H1 (cell line): Measurements from ENCODE around the gene EPB41L5. TPM values are rescaled to one million over a fixed set of nuclear protein-coding genes. Genes with fewer than 3 reads are reported as not detected.
A peak's percentile ranks its signal among the peaks of the same experiment; 100 is the strongest.

Experiments
- CTCF ChIA-PET: fragments of 300-600 bp; sonication (Branson Sonifier 250); formaldehyde crosslinking; loops from one replicate; lab custom pipeline; 2021; ENCODE audit not compliant: partially characterized antibody; lab: Charles Lee
- POLR2A ChIA-PET: fragments of 300-600 bp; sonication (Branson Sonifier 250); formaldehyde crosslinking; loops from one replicate; lab custom pipeline; 2021; ENCODE audit warnings: inconsistent platforms; ENCODE audit not compliant: partially characterized antibody; lab: Charles Lee
- DNase-seq, 2 experiments: peaks; one replicate each; pipeline versions ENCODE4 v3.0.0 to v3.0.0-alpha.2; 2010 to 2022; ENCODE audit warnings: low spot score in 2 of 2, low read depth in 1 of 2, mixed read lengths in 1 of 2
- FAIRE-seq: peaks from 2 replicates; lab custom pipeline; 2011; peaks lifted over from hg19 to GRCh38; lab: Jason Lieb, UNC
- H2AFZ ChIP-seq: 2 replicates; pipeline ENCODE4 v1.8.1; 2012; ENCODE audit warnings: low read length, inconsistent platforms
- H2AK5ac ChIP-seq: 2 replicates; pipeline ENCODE4 v1.6.1; 2013; ENCODE audit warnings: low read depth, low read length
- H2BK120ac ChIP-seq: replicated peaks from 2 replicates; pipeline ENCODE3; 2013; ENCODE audit warnings: low read depth, low read length, inconsistent platforms
- H2BK12ac ChIP-seq: 2 replicates; pipeline ENCODE4 v1.6.1; 2013; ENCODE audit warnings: low read depth, low read length
- H2BK15ac ChIP-seq: 2 replicates; pipeline ENCODE4 v1.6.1; 2013; ENCODE audit warnings: low read length
- H2BK20ac ChIP-seq: 2 replicates; pipeline ENCODE4 v1.6.1; 2013; ENCODE audit warnings: low read length
- H2BK5ac ChIP-seq: 2 replicates; pipeline ENCODE4 v1.6.1; 2013; ENCODE audit warnings: low read depth, low read length
- H3K14ac ChIP-seq: 2 replicates; pipeline ENCODE4 v1.6.1; 2013; ENCODE audit warnings: inconsistent platforms; ENCODE audit not compliant: insufficient read length
- H3K18ac ChIP-seq: 2 replicates; pipeline ENCODE4 v1.6.1; 2013; ENCODE audit warnings: low read length; ENCODE audit errors: extremely low read depth
- H3K23ac ChIP-seq: 2 replicates; pipeline ENCODE4 v1.6.1; 2013; ENCODE audit warnings: inconsistent platforms; ENCODE audit not compliant: insufficient read length
- H3K23me2 ChIP-seq: 2 replicates; pipeline ENCODE4 v1.6.1; 2013; ENCODE audit warnings: low read depth, low read length
- H3K27ac ChIP-seq: 2 replicates; pipeline ENCODE4 v1.6.1; 2011; ENCODE audit warnings: low read depth, low read length, inconsistent platforms
- H3K27me3 ChIP-seq, 4 experiments: replicated peaks in 1 of 4; 1 replicate in 1 of 4; 2 replicates in 3 of 4; pipeline versions ENCODE4 v1.6.1 to v1.8.1; 2011 to 2013; ENCODE audit warnings: low read length in 3 of 4, mild to moderate bottlenecking in 3 of 4, inconsistent platforms in 2 of 4, mixed read lengths in 2 of 4, moderate library complexity in 1 of 4; ENCODE audit not compliant: control insufficient read depth in 3 of 4, insufficient read depth in 3 of 4; ENCODE audit errors: extremely low read depth in 1 of 4
- H3K36me3 ChIP-seq, 4 experiments: 2 replicates each; pipeline versions ENCODE4 v1.6.1 to v1.8.1; 2011 to 2013; ENCODE audit warnings: mild to moderate bottlenecking in 4 of 4, low read length in 3 of 4, moderate library complexity in 2 of 4, control low read depth in 1 of 4, inconsistent platforms in 1 of 4; ENCODE audit not compliant: insufficient read depth in 4 of 4, control insufficient read depth in 2 of 4
- H3K4ac ChIP-seq: replicated peaks from 2 replicates; pipeline ENCODE3; 2013; ENCODE audit warnings: low read length, low read depth, mixed read lengths, inconsistent platforms; ENCODE audit not compliant: insufficient read length
- H3K4me1 ChIP-seq, 4 experiments: replicated peaks in 1 of 4; 1 replicate in 1 of 4; 2 replicates in 3 of 4; pipeline versions ENCODE4 v1.6.1 to v1.8.1; 2011 to 2013; ENCODE audit warnings: low read length in 3 of 4, inconsistent platforms in 2 of 4, mixed read lengths in 1 of 4; ENCODE audit not compliant: insufficient read depth in 4 of 4, control insufficient read depth in 3 of 4
- H3K4me2 ChIP-seq, 2 experiments: 2 replicates each; pipeline versions ENCODE4 v1.6.1 to v1.8.1; 2011 to 2013; ENCODE audit warnings: low read depth in 2 of 2, low read length in 2 of 2, control low read depth in 1 of 2, inconsistent platforms in 1 of 2, mild to moderate bottlenecking in 1 of 2; ENCODE audit not compliant: insufficient read depth in 1 of 2
- H3K4me3 ChIP-seq, 4 experiments: fragments of 200-600, 300-600 bp in 1 of 4; sonication (generic), shearing (Covaris generic), sonication (Bioruptor Twin) in 1 of 4; 2 replicates each; pipeline versions ENCODE4 v1.5.1 to v1.8.1; 2011 to 2016; ENCODE audit warnings: low read length in 4 of 4, low read depth in 3 of 4, control low read depth in 2 of 4, inconsistent platforms in 2 of 4, mild to moderate bottlenecking in 2 of 4, mixed read lengths in 1 of 4, moderate library complexity in 1 of 4; ENCODE audit not compliant: insufficient read depth in 2 of 4; ENCODE audit errors: extremely low read depth in 1 of 4
- H3K56ac ChIP-seq: replicated peaks from 2 replicates; pipeline ENCODE3; 2013; ENCODE audit warnings: low read depth, mild to moderate bottlenecking, mixed read lengths, low read length, inconsistent platforms; ENCODE audit not compliant: insufficient read length
- H3K79me1 ChIP-seq: 2 replicates; pipeline ENCODE4 v1.6.1; 2013; ENCODE audit warnings: low read depth, low read length, control low read depth
- H3K79me2 ChIP-seq, 2 experiments: 2 replicates each; pipeline versions ENCODE4 v1.6.1 to v1.8.1; 2012 to 2013; ENCODE audit warnings: low read length in 2 of 2, mild to moderate bottlenecking in 2 of 2, inconsistent platforms in 1 of 2; ENCODE audit not compliant: insufficient read depth in 2 of 2, control insufficient read depth in 1 of 2
- H3K9ac ChIP-seq, 4 experiments: replicated peaks in 1 of 4; 1 replicate in 1 of 4; 2 replicates in 3 of 4; pipeline versions ENCODE4 v1.6.1 to v1.8.1; 2011 to 2013; ENCODE audit warnings: low read depth in 3 of 4, low read length in 3 of 4, control low read depth in 2 of 4, mild to moderate bottlenecking in 2 of 4, moderate library complexity in 2 of 4, inconsistent platforms in 1 of 4; ENCODE audit errors: extremely low read depth in 1 of 4
- H3K9me3 ChIP-seq, 2 experiments: 2 replicates each; pipeline versions ENCODE4 v1.6.1 to v1.8.1; 2012 to 2013; ENCODE audit warnings: mild to moderate bottlenecking in 2 of 2, moderate library complexity in 2 of 2, control low read depth in 1 of 2, inconsistent platforms in 1 of 2, low read depth in 1 of 2, low read length in 1 of 2, mixed read lengths in 1 of 2; ENCODE audit not compliant: insufficient read depth in 2 of 2
- H4K20me1 ChIP-seq, 2 experiments: replicated peaks in 1 of 2; 2 replicates each; pipeline versions ENCODE3 to v1.8.1; 2011 to 2013; ENCODE audit warnings: inconsistent platforms in 2 of 2, low read length in 2 of 2, mild to moderate bottlenecking in 1 of 2; ENCODE audit not compliant: insufficient read depth in 2 of 2, control insufficient read depth in 1 of 2
- H4K5ac ChIP-seq: 2 replicates; pipeline ENCODE4 v1.6.1; 2013; ENCODE audit warnings: low read length, low read depth, mixed read lengths, inconsistent platforms; ENCODE audit not compliant: insufficient read length
- H4K8ac ChIP-seq: 2 replicates; pipeline ENCODE4 v1.8.0; 2013; ENCODE audit warnings: mild to moderate bottlenecking, moderate library complexity, low read length, inconsistent platforms; ENCODE audit not compliant: insufficient read depth; ENCODE audit errors: extremely low read depth
- H4K91ac ChIP-seq: replicated peaks from 2 replicates; pipeline ENCODE3; 2013; ENCODE audit warnings: low read length, mixed read lengths, inconsistent platforms; ENCODE audit not compliant: insufficient read length
- EP300 ChIP-seq, 2 experiments: IDR thresholded peaks; 1 replicate in 1 of 2; 2 replicates in 1 of 2; pipeline ENCODE4 v1.6.1; 2011 to 2012; ENCODE audit warnings: low read depth in 2 of 2, low read length in 2 of 2, mild to moderate bottlenecking in 2 of 2, borderline replicate concordance in 1 of 2, inconsistent platforms in 1 of 2, moderate library complexity in 1 of 2
- GTF2F1 ChIP-seq: IDR thresholded peaks from 2 replicates; pipeline ENCODE4 v1.6.1; 2012; ENCODE audit warnings: low read depth, low read length, improper control_type of control experiment, borderline replicate concordance
- MAFK ChIP-seq: IDR thresholded peaks from 2 replicates; pipeline ENCODE4 v1.6.1; 2012; ENCODE audit warnings: low read depth, mild to moderate bottlenecking, improper control_type of control experiment, low read length
- NRF1 ChIP-seq: IDR thresholded peaks from 2 replicates; pipeline ENCODE4 v1.6.1; 2011; ENCODE audit warnings: mild to moderate bottlenecking, low read depth, low read length, improper control_type of control experiment
- POLR2A ChIP-seq, 2 experiments: IDR thresholded peaks; 1 replicate in 1 of 2; 2 replicates in 1 of 2; pipeline ENCODE4 v1.6.1; 2011; ENCODE audit warnings: low read depth in 2 of 2, low read length in 2 of 2, mild to moderate bottlenecking in 2 of 2; ENCODE audit errors: control extremely low read depth in 1 of 2
- POU5F1 ChIP-seq: IDR thresholded peaks from 2 replicates; pipeline ENCODE4 v1.6.1; 2011; ENCODE audit warnings: low read depth, mild to moderate bottlenecking, low read length, moderate library complexity
- RAD21 ChIP-seq, 2 experiments: IDR thresholded peaks in 1 of 2; conservative IDR thresholded peaks in 1 of 2; 2 replicates each; pipeline ENCODE4 v1.6.1; 2011; ENCODE audit warnings: low read depth in 2 of 2, low read length in 2 of 2, improper control_type of control experiment in 1 of 2, inconsistent platforms in 1 of 2, mild to moderate bottlenecking in 1 of 2, moderate library complexity in 1 of 2
- RFX5 ChIP-seq: IDR thresholded peaks from 2 replicates; pipeline ENCODE4 v1.6.1; 2011; ENCODE audit warnings: low read depth, low read length, improper control_type of control experiment, borderline replicate concordance
- SIRT6 ChIP-seq: IDR thresholded peaks from one replicate; pipeline ENCODE4 v1.7.1; 2012; ENCODE audit warnings: low read length, inconsistent platforms
- WGBS, 2 experiments: shearing (Covaris generic) in 1 of 2; methylation state at CpG; one replicate each; pipeline versions ENCODE4 v1.1.6 to v1.1.7; 2013 to 2015; ENCODE audit warnings: low lambda C conversion rate in 2 of 2, mixed read lengths in 2 of 2, inconsistent platforms in 1 of 2, low coverage in 1 of 2, missing lambda C conversion rate in 1 of 2; ENCODE audit not compliant: insufficient replicate concordance in 2 of 2, insufficient coverage in 1 of 2, insufficient read length in 1 of 2; ENCODE audit errors: extremely low coverage in 1 of 2, missing lambda C conversion rate in 1 of 2; 5-methylcytosine and 5-hydroxymethylcytosine counted together
- polyA plus RNA-seq, 7 experiments: library from polyadenylated mRNA; depleted of rRNA in 3 of 7; stranded (reverse) in 5 of 7; unstranded in 2 of 7; fragments of >200 nt in 5 of 7; fragments of 200-250 nt in 2 of 7; gene quantifications; 1 replicate in 5 of 7; 2 replicates in 1 of 7; 4 replicates in 1 of 7; pipeline versions ENCODE4 v1.2.1 to v1.2.3, GENCODE V29; 2011 to 2013; ENCODE audit warnings: missing spikeins in 2 of 7, mixed read lengths in 2 of 7
- total RNA-seq: library from RNA; stranded (reverse); fragmentation: NEBNext Ultra II Directional; extraction: Animal tissue kit (Norgen Biotek cat#: 25700); gene quantifications from 2 replicates; pipeline ENCODE4 v1.2.1, GENCODE V29; 2021

EPB41L5 gene
- total and polyA plus RNA-seq, 2 of the 8 experiments (the other 6 are each of a cell fraction or from before 2014, with no cell fraction given) = 13.5 to 32.3 TPM

DNA sequence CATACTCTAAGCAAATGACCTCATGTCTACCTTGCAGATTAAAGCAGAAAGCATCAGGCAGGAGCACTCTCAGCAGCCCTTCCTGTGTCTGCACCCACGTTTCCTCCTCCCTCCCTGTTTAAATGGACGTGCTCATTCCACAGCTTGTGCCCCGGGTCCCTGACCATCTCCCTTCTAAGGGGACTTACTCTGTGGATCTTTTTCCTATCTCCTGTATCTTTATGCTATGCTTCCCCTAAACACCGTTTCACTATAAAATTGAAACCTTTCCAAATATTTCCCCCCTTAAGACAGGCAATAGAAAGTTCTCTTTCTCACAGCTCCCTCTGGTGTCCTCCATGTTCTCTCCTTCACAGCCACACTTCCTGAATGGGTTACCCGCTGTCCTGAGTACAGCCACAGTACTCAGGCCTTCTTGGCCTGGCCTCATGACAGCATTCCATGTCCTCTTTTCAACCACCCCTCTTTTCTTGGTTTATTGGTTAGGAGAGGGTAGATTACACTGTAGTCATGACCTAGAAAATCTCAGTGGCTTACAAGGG lies 169.2 kb downstream of the EPB41L5 start:
- no peak for FAIRE-seq
- TF ChIP-seq MAFK = no peak
- TF ChIP-seq SIRT6 = no peak
- TF ChIP-seq POU5F1 = no peak
- TF ChIP-seq GTF2F1 = no peak
- no peak for TF ChIP-seq RFX5
- TF ChIP-seq RAD21 (IDR thresholded peaks at IDR 0.05 in 1 of 2, conservative IDR thresholded peaks at IDR 0.05 in 1 of 2; ENCODE audit: low read depth in 2 of 2, low read length in 2 of 2) = peak; percentile 17; a peak in 2 of 4 replicates
- TF ChIP-seq POLR2A (IDR thresholded peaks at IDR 0.05; ENCODE audit: control extremely low read depth in 1 of 2, low read depth in 2 of 2, low read length in 2 of 2) = no peak
- no peak for TF ChIP-seq NRF1
- no peak for TF ChIP-seq EP300 (IDR thresholded peaks at IDR 0.05; ENCODE audit: borderline replicate concordance in 1 of 2, low read depth in 2 of 2, low read length in 2 of 2)
- H2BK12ac ChIP-seq = no peak overlapping the region
- H3K4ac ChIP-seq = no peak overlapping the region
- peaks cover 0 to 3% (median 0%) of the 10 kb centered on the region in 4 experiments; a peak in 1 of 7 replicates for H3K4me1 ChIP-seq
- H3K79me2 ChIP-seq = no peaks in the 10 kb centered on the region
- H2AK5ac ChIP-seq = no peak overlapping the region
- H3K4me2 ChIP-seq = no peak overlapping the region
- no peak overlapping the region for H4K8ac ChIP-seq
- no peak overlapping the region for H3K9ac ChIP-seq
- 80% methylated on average over 5 of the region's 5 CpGs; no CpG with 5 or more reads in 1 of the 2 experiments for WGBS, 2 experiments
- no peaks in the 10 kb centered on the region for H3K79me1 ChIP-seq
- DNase-seq = no peak
- no peaks in the 10 kb centered on the region for H3K9me3 ChIP-seq
- H3K23ac ChIP-seq = no peak overlapping the region
- no peak overlapping the region for H3K27ac ChIP-seq
- no peak overlapping the region for H2BK20ac ChIP-seq
- no peaks in the 10 kb centered on the region for H3K23me2 ChIP-seq
- H2BK120ac ChIP-seq = no peak overlapping the region
- H2BK15ac ChIP-seq = no peak overlapping the region
- ChIA-PET CTCF (interaction anchor here (0.8 to 3.7 kb wide), 6 partner anchors 9 to 156 kb away, joined by 3 to 15 read pairs (median 4); no protein-coding TSS in a partner anchor), POLR2A (interaction anchor here (0.7 kb wide), 1 partner anchor 70 kb away, joined by 3 read pairs; the partner anchor contains the start of gene RALB)
- no peaks in the 10 kb centered on the region for H3K27me3 ChIP-seq
- no peak overlapping the region for H4K91ac ChIP-seq
- no peak overlapping the region for H3K56ac ChIP-seq
- no peak overlapping the region for H3K4me3 ChIP-seq
- no peak overlapping the region for H3K18ac ChIP-seq
- no peaks in the 10 kb centered on the region for H4K20me1 ChIP-seq
- H2BK5ac ChIP-seq = no peak overlapping the region
- no peaks in the 10 kb centered on the region for H3K36me3 ChIP-seq
- no peak overlapping the region for H3K14ac ChIP-seq
- H2AFZ ChIP-seq = no peak overlapping the region
- H4K5ac ChIP-seq = no peak overlapping the region
